Choroid plexus epithelial cell (primary cell): ENCODE results near the gene SPPL2B.

Experiments
- DNase-seq: peaks from one replicate; pipeline ENCODE4 v3.0.0-alpha.2; 2010; ENCODE audit warnings: low read depth
- H3K4me3 ChIP-seq: 2 replicates; pipeline ENCODE4 v1.5.1; 2011; ENCODE audit warnings: low read depth, mild to moderate bottlenecking, control low read depth, low read length, moderate library complexity
- TF ChIP-seq, protein P1 (sequence below): conservative IDR thresholded peaks from 2 replicates; pipeline ENCODE4 v1.5.1; 2011; ENCODE audit warnings: low read depth, mild to moderate bottlenecking, control low read depth, inconsistent platforms, low read length, moderate library complexity

Gene SPPL2B

DNA sequence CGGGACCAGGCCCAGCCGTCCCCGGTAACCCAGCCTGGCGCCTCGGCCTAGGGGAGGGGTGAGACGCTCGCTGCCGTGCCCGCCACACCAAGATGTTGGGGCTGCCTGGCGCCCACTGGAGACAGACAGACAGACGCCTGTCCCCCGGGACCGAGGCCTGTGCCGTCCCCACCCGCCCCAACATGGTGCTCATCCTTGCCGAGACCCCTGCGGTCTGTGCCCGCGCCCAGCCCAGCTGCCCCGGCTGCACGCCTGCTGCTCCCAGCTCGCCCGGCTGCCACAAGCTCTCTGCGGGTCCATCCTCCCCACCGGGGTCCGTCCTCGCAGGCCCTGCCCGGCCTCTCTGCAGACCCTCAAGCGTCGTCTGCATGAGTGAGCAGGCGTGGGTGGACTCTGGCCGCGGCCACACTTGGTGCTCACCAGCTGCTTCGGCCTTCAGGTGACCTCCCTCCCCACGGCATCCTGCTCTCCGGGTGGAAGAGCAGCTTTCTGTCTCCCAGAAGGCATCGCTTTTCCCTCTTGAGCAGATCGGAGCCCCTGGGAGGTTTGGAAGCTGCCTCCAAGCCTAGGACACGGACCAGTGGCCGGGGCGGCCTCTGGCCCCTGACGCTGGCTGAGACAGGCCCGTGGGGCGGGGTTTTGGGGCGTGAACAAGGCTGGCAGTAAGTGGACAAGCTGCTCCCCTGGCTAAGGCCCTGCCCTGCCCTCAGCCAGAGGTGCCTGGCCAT, 24.8 kb downstream of the SPPL2B start:
- no peak for DNase-seq
- TF ChIP-seq, protein P1, sequence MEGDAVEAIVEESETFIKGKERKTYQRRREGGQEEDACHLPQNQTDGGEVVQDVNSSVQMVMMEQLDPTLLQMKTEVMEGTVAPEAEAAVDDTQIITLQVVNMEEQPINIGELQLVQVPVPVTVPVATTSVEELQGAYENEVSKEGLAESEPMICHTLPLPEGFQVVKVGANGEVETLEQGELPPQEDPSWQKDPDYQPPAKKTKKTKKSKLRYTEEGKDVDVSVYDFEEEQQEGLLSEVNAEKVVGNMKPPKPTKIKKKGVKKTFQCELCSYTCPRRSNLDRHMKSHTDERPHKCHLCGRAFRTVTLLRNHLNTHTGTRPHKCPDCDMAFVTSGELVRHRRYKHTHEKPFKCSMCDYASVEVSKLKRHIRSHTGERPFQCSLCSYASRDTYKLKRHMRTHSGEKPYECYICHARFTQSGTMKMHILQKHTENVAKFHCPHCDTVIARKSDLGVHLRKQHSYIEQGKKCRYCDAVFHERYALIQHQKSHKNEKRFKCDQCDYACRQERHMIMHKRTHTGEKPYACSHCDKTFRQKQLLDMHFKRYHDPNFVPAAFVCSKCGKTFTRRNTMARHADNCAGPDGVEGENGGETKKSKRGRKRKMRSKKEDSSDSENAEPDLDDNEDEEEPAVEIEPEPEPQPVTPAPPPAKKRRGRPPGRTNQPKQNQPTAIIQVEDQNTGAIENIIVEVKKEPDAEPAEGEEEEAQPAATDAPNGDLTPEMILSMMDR, result no peak
- H3K4me3 ChIP-seq, result no peak overlapping the region

DNA sequence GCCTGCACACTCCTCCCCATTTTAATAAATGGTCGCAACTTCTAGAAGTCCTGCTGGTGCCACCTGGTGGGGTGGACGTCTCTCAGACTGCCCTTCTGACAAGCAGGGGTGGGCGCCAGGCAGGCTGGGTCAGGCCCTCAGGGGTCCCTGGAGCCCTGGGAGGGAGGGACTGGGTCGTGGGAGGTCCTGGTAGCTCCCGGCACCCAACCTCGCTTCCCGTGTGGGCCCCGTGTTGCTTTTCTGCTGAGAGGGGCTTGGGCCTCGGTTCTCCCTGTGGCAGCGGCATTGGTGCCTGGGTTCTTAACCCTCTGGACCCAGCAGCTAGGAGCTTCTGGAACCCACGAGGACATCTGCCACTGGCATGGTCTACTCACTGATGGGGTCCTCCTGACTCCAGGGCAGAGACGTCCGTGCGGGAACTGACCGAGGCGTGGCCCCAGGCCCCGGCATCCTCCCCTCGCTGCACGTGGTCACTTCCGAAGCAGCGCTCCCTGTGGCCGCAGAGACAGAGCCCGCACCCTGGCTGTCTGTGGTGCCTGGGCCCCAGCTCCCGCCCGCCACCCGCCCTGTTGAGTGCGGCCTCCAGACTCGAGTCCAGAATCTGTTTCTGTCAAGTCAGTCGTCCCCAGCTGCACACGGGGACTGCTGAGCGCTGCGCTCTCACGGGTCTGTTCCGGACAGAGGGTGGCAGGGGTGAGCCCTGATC, 25.6 kb downstream of the SPPL2B start:
- TF ChIP-seq, protein P1, result no peak
- H3K4me3 ChIP-seq, result no peak overlapping the region
- DNase-seq, result no peak

DNA sequence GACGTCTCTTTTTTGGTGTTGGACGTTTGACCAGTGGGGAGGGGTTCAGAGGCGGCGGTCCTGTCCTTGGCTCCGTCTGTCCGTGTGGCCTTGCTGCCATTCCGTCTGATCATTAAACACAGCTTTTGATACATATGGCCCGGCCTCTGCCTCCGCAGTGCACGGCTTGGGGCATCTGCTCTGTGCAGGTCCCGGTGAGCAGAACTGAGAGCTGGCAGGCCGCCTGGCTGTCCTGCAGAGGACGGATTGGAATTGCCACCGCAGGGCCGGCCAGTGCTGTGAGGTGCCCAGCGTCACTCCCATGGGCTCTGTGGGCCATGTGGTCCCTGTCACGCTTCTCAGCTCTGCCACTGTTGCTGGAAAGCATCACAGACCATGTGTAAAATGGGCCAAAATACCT, 26.2 kb downstream of the SPPL2B start:
- DNase-seq, result no peak
- H3K4me3 ChIP-seq, result no peak overlapping the region
- TF ChIP-seq, protein P1, result no peak

DNA sequence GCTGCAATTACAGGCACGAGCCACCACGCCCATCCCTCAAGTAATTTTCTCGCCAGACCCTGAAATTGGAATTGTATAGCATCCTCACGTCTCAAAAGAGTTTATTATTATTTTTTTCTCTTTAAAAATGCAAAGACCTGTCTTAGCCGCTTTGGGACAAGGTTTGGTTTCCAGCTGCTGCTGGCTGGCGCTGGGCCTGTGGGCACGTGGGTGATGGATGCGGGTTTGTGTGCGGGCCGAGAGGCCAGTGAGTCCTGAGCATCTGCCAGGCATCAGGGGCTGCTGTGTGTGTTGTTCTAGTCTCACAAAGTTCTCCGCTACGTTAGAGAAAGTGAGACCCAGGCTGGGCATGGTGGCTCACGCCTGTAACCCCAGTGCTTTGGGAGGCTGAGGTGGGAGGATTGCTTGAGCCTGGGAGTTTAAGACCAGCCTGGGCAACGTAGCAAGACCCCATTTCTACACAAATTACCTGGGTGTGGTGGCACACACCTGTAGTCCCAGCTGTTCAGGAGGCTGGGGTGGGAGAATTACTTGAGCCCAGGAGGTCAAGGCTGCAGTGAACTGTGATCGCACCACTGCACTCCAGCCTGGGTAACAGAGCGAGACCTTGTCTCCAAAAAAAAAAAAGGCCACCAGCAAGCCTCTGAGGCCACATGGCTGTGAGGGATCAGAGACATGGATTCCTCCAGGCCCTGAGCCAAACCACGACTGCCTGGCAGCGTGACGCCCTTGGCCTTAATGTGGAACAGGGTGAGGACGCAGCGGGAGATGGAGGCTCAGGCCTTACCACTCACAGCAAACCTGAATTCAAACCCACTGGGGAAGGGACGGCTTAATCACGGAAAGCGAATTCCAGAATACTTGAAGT, 26.9 kb downstream of the SPPL2B start:
- DNase-seq, result no peak
- H3K4me3 ChIP-seq, result no peak overlapping the region
- TF ChIP-seq, protein P1, result no peak

DNA sequence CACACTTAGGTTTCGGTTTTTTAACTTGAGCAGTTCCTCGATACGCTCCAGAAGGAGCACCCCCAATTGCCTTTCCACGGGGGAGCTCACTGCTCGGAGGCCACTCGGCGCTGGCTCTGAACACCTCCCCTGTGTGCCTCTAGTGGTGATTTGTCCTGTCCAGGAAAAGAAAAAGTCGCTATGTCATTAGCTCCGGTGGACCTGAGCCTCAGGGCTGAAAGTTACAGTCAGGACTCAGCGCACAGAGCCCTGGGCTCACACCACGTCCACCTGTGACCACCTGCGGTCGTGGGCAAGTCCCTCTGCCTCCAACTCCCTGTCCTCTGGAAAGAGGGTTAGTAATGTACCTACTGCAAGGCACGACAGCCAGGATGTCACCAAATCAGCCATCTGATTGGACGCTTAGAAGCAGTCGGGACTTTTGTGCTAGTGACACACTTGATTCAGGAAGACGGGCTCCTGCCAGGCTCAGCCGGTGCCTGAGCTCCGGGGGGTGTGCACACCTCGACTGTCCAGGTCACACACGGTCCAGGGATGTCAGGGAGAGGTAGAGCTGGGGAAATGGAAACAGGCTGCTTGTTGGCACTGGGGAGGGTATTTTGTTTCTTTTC, 27.7 kb downstream of the SPPL2B start:
- TF ChIP-seq, protein P1, result no peak
- no peak for DNase-seq
- H3K4me3 ChIP-seq, result no peak overlapping the region

DNA sequence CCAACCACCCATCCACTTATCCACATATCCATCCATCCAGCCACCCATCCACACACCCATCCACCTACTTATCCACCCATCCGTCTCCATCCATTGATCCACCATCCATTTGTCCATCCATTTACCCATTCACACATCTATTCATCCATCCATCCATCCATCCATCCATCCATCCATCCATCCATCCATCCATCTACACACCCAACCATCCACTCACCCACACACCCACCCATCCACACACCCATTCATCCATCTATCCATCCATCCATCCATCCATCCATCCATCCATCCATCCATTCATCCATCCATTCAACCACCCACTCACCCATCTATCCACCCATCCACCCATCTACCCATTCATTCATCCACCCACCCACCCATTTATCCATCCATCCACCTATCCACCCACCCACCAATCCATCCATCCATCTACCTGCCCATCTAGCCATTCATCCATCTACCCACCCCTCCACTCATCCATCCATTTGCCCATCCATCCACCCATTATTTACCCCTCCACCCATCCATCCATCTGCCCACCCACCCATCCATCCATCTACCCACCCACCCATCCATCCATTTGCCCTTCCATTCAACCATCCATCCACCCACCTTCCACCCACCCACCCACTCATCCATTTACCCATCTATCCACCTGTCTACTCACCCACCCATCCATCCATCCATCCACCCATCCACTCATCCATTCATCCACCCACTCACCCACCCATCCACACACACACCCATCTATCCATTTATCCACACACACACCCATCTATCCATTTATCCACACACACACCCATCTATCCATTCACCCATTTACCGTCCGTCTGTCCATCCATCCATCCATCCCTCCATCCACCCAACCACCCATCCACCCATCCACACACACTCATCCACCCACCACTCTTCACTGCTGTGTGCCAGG, 29.1 kb downstream of the SPPL2B start:
- no peak overlapping the region for H3K4me3 ChIP-seq
- TF ChIP-seq, protein P1, result no peak
- DNase-seq, result no peak
